ENCODE results near the gene PPFIBP2.

The PPFIBP2 gene

GRCh38 chr11:7696424-7696823, 182.6 kb downstream of the PPFIBP2 start:
- no peak for DNase-seq (ENCODE audit: low spot score)
